ENCODE data around the gene GNAL. TPM values are rescaled to one million over a fixed set of nuclear protein-coding genes. Genes with fewer than 3 reads are reported as not detected.

GNAL gene
- total RNA-seq, 1 experiment from 2014 or later, result 4.6 TPM

- no TSS peak for BruUV-seq (replicated peaks)
- DNase-seq (ENCODE audit: low read depth, low spot score) (no peak), ATAC-seq (no peak)
- H3K4me2 ChIP-seq (ENCODE audit: low read length), result no peak overlapping the region
- H2AFZ ChIP-seq (ENCODE audit: low read depth, low read length, poor library complexity, severe bottlenecking), result no peak overlapping the region
- no peak for TF ChIP-seq YY1 (IDR thresholded peaks at IDR 0.05; ENCODE audit: extremely low read depth, insufficient replicate concordance, low read depth, low read length)
- TF ChIP-seq REST (IDR thresholded peaks at IDR 0.05; ENCODE audit: low read depth), result no peak
- TF ChIP-seq FOSL1 (IDR thresholded peaks at IDR 0.05; ENCODE audit: low read depth), result no peak
- TF ChIP-seq RAD21 (IDR thresholded peaks at IDR 0.05; ENCODE audit: low read depth), result no peak
- no peak for TF ChIP-seq EZH2phosphoT487 (IDR thresholded peaks at IDR 0.05; ENCODE audit: borderline replicate concordance)
- no peak for TF ChIP-seq MAX (IDR thresholded peaks at IDR 0.05)
- no peak for TF ChIP-seq ELF1 (IDR thresholded peaks at IDR 0.05; ENCODE audit: borderline replicate concordance, low read depth)
- TF ChIP-seq EGR1 (IDR thresholded peaks at IDR 0.05; ENCODE audit: low read depth), result no peak
- TF ChIP-seq CBX3 (IDR thresholded peaks at IDR 0.05; ENCODE audit: low read depth), result no peak
- TF ChIP-seq JUND (IDR thresholded peaks at IDR 0.05), result no peak
- no peak for TF ChIP-seq SP1 (IDR thresholded peaks at IDR 0.05; ENCODE audit: low read depth)
- no peak for TF ChIP-seq ZFX (IDR thresholded peaks at IDR 0.05)
- no peak for TF ChIP-seq POLR2AphosphoS5 (IDR thresholded peaks at IDR 0.05; ENCODE audit: low read depth, low read length)
- TF ChIP-seq EZH2 (IDR thresholded peaks at IDR 0.05), result no peak
- no peak overlapping the region for H3K9ac ChIP-seq (ENCODE audit: low read length)
- CTCF ChIA-PET, result interaction anchor here (0.6 to 1.8 kb wide), 2 partner anchors 13 to 191 kb away, joined by 3 to 6 read pairs; no protein-coding TSS in a partner anchor
- H3K4me3 ChIP-seq (replicated peaks in 1 of 2; ENCODE audit: low read depth in 1 of 2, low read length in 2 of 2), result no peak overlapping the region
- POLR2A ChIA-PET, result no interaction called here
- RAD21 ChIA-PET (ENCODE audit: low non-redundant PET in 1 of 2, low total read pairs in 2 of 2, uncharacterized antibody in 2 of 2, unreplicated experiment in 2 of 2), result no interaction called here
- no peaks in the 10 kb centered on the region for H3K9me3 ChIP-seq (ENCODE audit: control insufficient read depth in 1 of 2, insufficient read depth in 1 of 2, low read depth in 1 of 2, low read length in 2 of 2)
- H3K27ac ChIP-seq (ENCODE audit: low read depth, low read length), result no peak overlapping the region
- H3K27me3 ChIP-seq (ENCODE audit: insufficient read depth, low read length), result peaks cover 40% of the 10 kb centered on the region
- no peaks in the 10 kb centered on the region for H3K79me2 ChIP-seq (ENCODE audit: insufficient read depth, low read length)
- intact Hi-C loops (cut with micrococcal nuclease), result no loop called here
- H3K9me2 ChIP-seq (ENCODE audit: insufficient read depth), result no peaks in the 10 kb centered on the region
- no peaks in the 10 kb centered on the region for H3K4me1 ChIP-seq (ENCODE audit: control insufficient read depth in 1 of 2, insufficient read depth in 2 of 2, low read length in 2 of 2)
- no peaks in the 10 kb centered on the region for H3K36me3 ChIP-seq (ENCODE audit: control insufficient read depth in 1 of 2, insufficient read depth in 2 of 2, low read length in 2 of 2)
- no peaks in the 10 kb centered on the region for H4K20me1 ChIP-seq (ENCODE audit: insufficient read depth)
Measured at GRCh38 chr18:11668441-11669169, 20.5 kb upstream of the GNAL start.

Data from HCT116 (cell line).